ENCODE results near the gene GARIN5B.

GRCh38 chr19:55347442-55348009, 15.5 kb downstream of the GARIN5B start:
- TF ChIP-seq CTCF (conservative IDR thresholded peaks at IDR 0.05; ENCODE audit: low read depth, low read length): no peak
- TF ChIP-seq EZH2phosphoT487 (IDR thresholded peaks at IDR 0.05; ENCODE audit: borderline replicate concordance, low read length): no peak

Measured in PC-3 (cell line).